Bronchial epithelial cell (primary cell): Measurements from ENCODE around the gene PLP1. TPM values are rescaled to one million over a fixed set of nuclear protein-coding genes. Genes with fewer than 3 reads are reported as not detected.

Experiments used
- DNase-seq: peaks from one replicate; pipeline ENCODE4 v3.0.0-alpha.2; 2010; ENCODE audit warnings: low read depth
- FAIRE-seq: peaks from 2 replicates; lab custom pipeline; 2011; peaks lifted over from hg19 to GRCh38; lab: Jason Lieb, UNC
- H3K27me3 ChIP-seq: 2 replicates; pipeline ENCODE4 v1.5.1; 2011; ENCODE audit warnings: low read length; ENCODE audit not compliant: control insufficient read depth, insufficient read depth
- H3K36me3 ChIP-seq: 2 replicates; pipeline ENCODE4 v1.5.1; 2011; ENCODE audit warnings: low read length; ENCODE audit not compliant: control insufficient read depth, insufficient read depth
- H3K4me3 ChIP-seq: 2 replicates; pipeline ENCODE4 v1.5.1; 2011; ENCODE audit warnings: mild to moderate bottlenecking, low read depth, low read length, control low read depth
- total RNA-seq: library from RNA; depleted of rRNA; stranded (reverse); fragments of >200 nt; gene quantifications from 2 replicates; pipeline ENCODE4 v1.2.1, GENCODE V29; 2014
- TF ChIP-seq, protein P1 (sequence below): IDR thresholded peaks from 2 replicates; pipeline ENCODE4 v1.5.1; 2011; ENCODE audit warnings: mild to moderate bottlenecking, moderate library complexity, low read length, control low read depth, inconsistent platforms; ENCODE audit not compliant: insufficient read depth, severe bottlenecking

The PLP1 gene
- total RNA-seq, 1 donor from 2014 or later: not detected

DNA sequence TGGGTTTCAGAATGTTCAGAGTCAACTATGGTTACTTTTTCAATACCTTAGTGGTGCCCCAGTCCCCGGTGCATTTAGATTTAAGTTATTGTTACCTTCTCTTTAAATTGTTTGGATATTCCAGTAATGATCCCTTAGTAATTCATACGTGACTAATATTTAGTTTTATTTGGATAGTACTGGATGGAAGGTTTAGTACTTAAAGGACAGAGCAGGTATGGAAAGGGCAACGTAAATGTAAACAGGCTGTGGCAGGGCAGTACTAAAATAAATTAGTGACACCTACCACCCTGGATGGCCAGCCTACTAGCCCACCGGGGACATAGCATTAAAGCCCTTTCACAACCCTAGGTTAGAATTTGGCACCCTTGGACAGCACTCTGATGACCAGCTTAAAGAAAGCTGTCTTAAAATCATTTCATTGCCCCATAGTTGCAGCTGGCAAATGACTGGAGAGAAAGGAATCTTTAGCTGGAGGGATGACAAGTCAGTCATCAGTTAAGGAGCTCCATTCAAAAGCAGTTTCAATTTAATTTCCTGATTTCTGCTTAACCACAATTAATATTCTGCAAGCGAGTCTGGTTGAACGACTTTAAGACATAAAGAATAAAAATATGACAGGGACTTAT lies 16.4 kb downstream of the PLP1 start:
- no peak for FAIRE-seq
- Histone ChIP-seq H3K4me3 (no peak overlapping the region), H3K27me3 (peaks cover 2% of the 10 kb centered on the region), H3K36me3 (no peaks in the 10 kb centered on the region)
- DNase-seq: peak; percentile 63
- TF ChIP-seq, protein P1, sequence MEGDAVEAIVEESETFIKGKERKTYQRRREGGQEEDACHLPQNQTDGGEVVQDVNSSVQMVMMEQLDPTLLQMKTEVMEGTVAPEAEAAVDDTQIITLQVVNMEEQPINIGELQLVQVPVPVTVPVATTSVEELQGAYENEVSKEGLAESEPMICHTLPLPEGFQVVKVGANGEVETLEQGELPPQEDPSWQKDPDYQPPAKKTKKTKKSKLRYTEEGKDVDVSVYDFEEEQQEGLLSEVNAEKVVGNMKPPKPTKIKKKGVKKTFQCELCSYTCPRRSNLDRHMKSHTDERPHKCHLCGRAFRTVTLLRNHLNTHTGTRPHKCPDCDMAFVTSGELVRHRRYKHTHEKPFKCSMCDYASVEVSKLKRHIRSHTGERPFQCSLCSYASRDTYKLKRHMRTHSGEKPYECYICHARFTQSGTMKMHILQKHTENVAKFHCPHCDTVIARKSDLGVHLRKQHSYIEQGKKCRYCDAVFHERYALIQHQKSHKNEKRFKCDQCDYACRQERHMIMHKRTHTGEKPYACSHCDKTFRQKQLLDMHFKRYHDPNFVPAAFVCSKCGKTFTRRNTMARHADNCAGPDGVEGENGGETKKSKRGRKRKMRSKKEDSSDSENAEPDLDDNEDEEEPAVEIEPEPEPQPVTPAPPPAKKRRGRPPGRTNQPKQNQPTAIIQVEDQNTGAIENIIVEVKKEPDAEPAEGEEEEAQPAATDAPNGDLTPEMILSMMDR: no peak

DNA sequence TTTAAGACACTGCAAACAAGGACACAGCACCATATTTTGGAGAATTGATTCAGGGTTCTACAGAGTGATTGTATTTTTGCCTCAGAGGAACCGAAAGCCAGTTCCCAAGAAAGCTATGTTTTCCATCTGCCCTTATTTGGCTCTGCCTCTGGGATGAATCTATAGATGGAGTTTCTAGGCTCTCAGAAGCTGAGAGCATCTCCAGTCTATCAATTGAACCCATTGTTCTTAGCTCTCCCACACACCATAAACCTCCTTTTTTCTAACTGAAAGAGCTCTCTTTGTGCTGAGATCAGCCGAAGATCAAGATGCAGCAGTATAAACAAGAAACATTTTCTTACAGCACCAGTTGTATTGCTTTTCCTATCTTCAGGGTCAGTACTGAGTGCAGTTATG lies 16.9 kb downstream of the PLP1 start:
- no peak overlapping the region for H3K4me3 ChIP-seq
- TF ChIP-seq, protein P1: no peak

DNA sequence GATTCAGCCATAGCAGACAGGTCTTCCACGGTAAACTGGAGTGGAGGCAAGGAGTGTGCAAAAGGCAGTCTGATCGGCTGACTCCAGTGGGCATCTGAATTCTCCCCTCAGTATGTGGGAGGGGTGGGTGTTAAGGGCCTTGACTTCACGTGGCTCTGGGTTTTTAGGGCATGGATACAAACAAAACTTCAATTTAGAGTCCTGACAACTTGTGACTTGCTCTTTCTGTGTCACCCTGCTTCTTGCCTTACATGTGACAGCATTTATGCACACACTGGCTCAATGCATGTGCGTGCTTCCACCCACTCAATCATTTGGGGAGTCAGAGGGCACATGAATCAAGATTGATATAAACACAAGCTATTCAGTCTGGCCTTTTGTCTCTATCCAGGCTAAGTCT lies 17.5 kb downstream of the PLP1 start:
- DNase-seq (no peak), FAIRE-seq (no peak)
- H3K36me3 ChIP-seq: no peaks in the 10 kb centered on the region
- no peak overlapping the region for H3K4me3 ChIP-seq
- TF ChIP-seq, protein P1: no peak
- H3K27me3 ChIP-seq: peaks cover 2% of the 10 kb centered on the region

More for the DNA sequence above, 16.9 kb downstream of the PLP1 start:
- no peak for DNase-seq
- H3K36me3 ChIP-seq: no peaks in the 10 kb centered on the region
- peaks cover 2% of the 10 kb centered on the region for H3K27me3 ChIP-seq
- no peak for FAIRE-seq

DNA sequence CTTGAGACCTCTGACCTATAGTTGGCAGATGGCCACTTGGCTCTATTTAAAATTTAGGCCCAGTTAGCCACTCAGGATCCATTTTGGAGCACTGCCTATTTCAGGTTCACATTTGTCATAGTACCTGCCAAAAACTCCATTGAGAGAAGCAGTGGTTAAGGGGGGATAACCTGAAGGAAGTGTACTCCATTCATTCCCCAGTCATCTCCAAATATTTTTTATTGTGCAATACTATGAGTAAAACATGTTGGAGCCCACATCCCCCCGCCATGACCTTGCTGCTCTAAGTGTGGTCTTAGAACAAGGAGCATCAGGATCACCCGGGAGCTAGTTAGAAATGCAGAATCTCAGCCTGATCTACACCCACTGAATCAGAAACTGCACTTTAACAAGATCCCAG lies 21.1 kb downstream of the PLP1 start:
- FAIRE-seq (no peak), DNase-seq (no peak)
- Histone ChIP-seq H3K4me3 (no peak overlapping the region), H3K36me3 (no peaks in the 10 kb centered on the region), H3K27me3 (no peaks in the 10 kb centered on the region)
- TF ChIP-seq, protein P1: no peak

DNA sequence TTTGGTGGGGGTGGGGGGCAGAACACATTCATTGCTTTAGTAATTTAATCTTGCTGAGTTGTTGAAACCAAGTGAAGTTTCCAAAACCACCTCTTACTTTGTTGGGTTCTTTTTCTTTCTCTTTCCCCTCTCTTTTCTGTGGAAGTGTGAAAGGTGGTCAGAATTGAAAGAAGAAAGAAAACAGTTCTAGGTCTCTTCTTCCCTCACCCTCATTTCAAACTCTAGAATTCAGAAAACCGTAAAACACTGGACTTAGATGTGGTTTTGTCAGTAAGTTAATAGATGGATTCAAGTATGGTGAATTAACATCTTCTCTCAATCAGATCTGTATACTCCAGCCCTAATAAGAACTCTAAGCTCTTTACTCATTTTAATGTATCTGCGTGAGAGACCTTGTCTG lies 23.7 kb downstream of the PLP1 start:
- Histone ChIP-seq H3K27me3 (no peaks in the 10 kb centered on the region), H3K36me3 (no peaks in the 10 kb centered on the region), H3K4me3 (no peak overlapping the region)
- DNase-seq (no peak), FAIRE-seq (no peak)
- TF ChIP-seq, protein P1: no peak

DNA sequence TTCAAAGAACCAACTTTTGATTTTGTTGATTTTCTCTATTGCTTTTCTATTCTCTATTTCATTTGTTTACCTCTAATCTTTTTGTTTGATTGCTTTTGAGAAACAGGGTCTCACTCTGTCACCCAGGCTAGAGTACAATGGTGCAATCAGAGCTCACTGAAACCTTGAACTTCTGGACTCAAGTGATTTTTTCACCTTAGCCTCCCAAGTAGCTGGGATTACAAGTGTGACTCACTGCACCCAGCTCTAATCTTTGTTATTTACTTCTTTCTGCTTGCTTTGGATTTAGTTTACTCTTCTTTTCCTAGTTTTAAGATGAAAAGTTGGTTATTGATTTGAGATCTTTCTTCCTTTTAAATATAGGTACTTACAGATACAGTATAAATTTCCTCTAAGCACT lies 29.2 kb downstream of the PLP1 start:
- Histone ChIP-seq H3K36me3 (no peaks in the 10 kb centered on the region), H3K4me3 (no peak overlapping the region), H3K27me3 (no peaks in the 10 kb centered on the region)
- DNase-seq (no peak), FAIRE-seq (no peak)
- TF ChIP-seq, protein P1: no peak
